ENCODE results near the gene GARIN3.

The GARIN3 gene

DNA sequence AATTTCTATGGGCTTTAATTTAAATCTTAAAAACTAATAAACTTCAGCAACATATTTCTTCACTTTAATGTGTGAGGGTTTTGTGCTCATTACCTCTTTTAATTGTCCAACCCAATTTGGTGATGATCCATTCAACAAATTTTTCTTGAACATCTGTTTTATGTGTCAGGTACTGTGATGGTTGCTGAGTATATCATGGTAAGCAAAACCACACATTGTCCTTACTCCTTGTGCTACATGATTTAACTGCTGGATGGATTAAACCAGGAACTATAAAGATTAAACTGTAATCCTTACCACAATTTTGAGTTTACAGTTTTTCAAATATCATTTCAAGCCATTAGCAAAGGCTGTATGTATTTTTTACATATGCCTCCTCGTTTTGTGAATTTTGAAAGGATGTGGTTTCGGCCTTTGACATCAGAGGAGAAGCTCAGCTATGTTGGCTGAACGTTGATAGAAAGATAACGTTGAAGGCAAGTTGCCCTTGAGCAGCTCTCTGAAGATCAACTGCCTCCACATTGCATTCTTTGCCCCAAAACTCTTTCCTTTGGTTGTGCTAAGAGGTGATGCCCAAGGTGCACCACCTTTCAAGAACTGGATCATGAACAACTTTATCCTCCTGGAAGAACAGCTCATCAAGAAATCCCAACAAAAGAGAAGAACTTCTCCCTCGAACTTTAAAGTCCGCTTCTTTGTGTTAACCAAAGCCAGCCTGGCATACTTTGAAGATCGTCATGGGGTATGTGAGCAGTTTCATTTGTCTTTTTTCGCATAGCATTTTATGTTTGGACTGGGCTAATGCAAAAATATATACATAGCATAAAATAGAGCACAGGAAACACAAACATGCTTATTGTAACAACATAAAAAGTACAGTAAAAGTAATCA lies 14.6 kb upstream of the GARIN3 start, which contains the start of gene ITK:
Gene ITK (plus strand): TSS at position 467 of the 891 bp plus-strand sequence. CDS start 138 bp downstream, at position 605.
- H3K27me3 ChIP-seq (replicated peaks) = no peaks in the 10 kb centered on the region
- H3K4me3 ChIP-seq (ENCODE audit: low read depth, low read length) = no peak within 1 kb of the TSS
- H3K36me3 ChIP-seq (replicated peaks) = no peaks in the 10 kb centered on the region
- H3K27ac ChIP-seq = no peak within 1 kb of the TSS
- no peak for DNase-seq
- TF ChIP-seq, protein P1, sequence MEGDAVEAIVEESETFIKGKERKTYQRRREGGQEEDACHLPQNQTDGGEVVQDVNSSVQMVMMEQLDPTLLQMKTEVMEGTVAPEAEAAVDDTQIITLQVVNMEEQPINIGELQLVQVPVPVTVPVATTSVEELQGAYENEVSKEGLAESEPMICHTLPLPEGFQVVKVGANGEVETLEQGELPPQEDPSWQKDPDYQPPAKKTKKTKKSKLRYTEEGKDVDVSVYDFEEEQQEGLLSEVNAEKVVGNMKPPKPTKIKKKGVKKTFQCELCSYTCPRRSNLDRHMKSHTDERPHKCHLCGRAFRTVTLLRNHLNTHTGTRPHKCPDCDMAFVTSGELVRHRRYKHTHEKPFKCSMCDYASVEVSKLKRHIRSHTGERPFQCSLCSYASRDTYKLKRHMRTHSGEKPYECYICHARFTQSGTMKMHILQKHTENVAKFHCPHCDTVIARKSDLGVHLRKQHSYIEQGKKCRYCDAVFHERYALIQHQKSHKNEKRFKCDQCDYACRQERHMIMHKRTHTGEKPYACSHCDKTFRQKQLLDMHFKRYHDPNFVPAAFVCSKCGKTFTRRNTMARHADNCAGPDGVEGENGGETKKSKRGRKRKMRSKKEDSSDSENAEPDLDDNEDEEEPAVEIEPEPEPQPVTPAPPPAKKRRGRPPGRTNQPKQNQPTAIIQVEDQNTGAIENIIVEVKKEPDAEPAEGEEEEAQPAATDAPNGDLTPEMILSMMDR (IDR thresholded peaks at IDR 0.05; ENCODE audit: low read depth, low read length, missing control alignments) = no peak
- in situ Hi-C loops (cut with HindIII; ENCODE audit: low pct_ligation_motif_present, low sequenced_read_pairs) = no loop called here

DNA sequence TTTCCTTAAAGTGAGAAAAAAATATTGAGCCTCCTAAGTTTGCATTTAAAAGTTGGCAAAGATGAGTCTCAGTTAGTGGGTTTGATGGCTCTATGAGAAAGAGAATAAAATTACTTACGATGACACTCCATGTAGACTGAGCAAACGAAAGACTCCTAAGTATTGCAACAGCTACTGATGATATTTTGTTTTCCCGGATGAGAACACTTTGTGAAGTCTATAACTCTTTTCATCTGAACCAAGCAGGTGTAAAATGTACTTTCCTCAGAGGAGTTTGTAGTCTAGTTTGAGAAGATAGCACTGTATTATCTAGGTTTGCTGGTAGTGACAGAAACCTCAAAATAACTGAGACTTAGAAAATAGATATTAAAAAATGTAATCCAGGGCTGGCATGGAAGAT lies 12.9 kb upstream of the GARIN3 start:
- Histone ChIP-seq H3K4me3 (ENCODE audit: low read depth, low read length) (no peak overlapping the region), H3K27me3 (replicated peaks) (no peaks in the 10 kb centered on the region), H3K36me3 (replicated peaks) (no peaks in the 10 kb centered on the region), H3K27ac (no peak overlapping the region)
- TF ChIP-seq, protein P1 (IDR thresholded peaks at IDR 0.05; ENCODE audit: low read depth, low read length, missing control alignments) = no peak
- in situ Hi-C loops (cut with HindIII; ENCODE audit: low pct_ligation_motif_present, low sequenced_read_pairs) = no loop called here
- no peak for DNase-seq

DNA sequence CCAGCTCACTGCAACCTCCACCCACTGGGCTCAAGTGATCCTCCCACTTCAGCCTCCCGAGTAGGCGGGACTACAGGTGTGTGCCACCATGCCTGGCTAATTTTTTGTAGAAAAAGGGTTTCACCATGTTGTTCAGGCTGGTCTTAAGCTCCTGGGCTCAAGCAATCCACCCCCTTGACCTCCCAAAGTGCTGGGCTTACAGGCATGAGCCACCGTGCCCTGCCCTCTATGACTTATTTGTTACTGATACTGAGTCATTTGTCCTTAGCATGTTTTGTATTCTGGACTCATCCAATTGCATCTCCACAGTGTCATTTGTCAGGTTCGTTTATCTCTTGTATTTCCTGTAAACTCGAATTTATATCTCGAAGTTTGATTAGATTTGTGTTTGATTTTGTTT lies 11.9 kb upstream of the GARIN3 start:
- DNase-seq = no peak
- no peak overlapping the region for H3K27ac ChIP-seq
- no peaks in the 10 kb centered on the region for H3K36me3 ChIP-seq (replicated peaks)
- TF ChIP-seq, protein P1 (IDR thresholded peaks at IDR 0.05; ENCODE audit: low read depth, low read length, missing control alignments) = no peak
- H3K4me3 ChIP-seq (ENCODE audit: low read depth, low read length) = no peak overlapping the region
- in situ Hi-C loops (cut with HindIII; ENCODE audit: low pct_ligation_motif_present, low sequenced_read_pairs) = no loop called here
- H3K27me3 ChIP-seq (replicated peaks) = no peaks in the 10 kb centered on the region

- Histone ChIP-seq H3K4me3 (ENCODE audit: low read depth, low read length) (no peak overlapping the region), H3K36me3 (replicated peaks) (no peaks in the 10 kb centered on the region), H3K27ac (no peak overlapping the region), H3K27me3 (replicated peaks) (no peaks in the 10 kb centered on the region)
- DNase-seq = no peak
- TF ChIP-seq, protein P1 (IDR thresholded peaks at IDR 0.05; ENCODE audit: low read depth, low read length, missing control alignments) = no peak
- in situ Hi-C loops (cut with HindIII; ENCODE audit: low pct_ligation_motif_present, low sequenced_read_pairs) = no loop called here
Observed at GRCh38 chr5:157175071-157175612, 9.1 kb upstream of the GARIN3 start.

GRCh38 chr5:157172403-157172802 lies 6.3 kb upstream of the GARIN3 start:
- DNase-seq = no peak
- in situ Hi-C loops (cut with HindIII; ENCODE audit: low pct_ligation_motif_present, low sequenced_read_pairs) = no loop called here
- no peak overlapping the region for H3K27ac ChIP-seq

More at GRCh38 chr5:157172403-157172802, 6.3 kb upstream of the GARIN3 start:
- TF ChIP-seq, protein P1 (IDR thresholded peaks at IDR 0.05; ENCODE audit: low read depth, low read length, missing control alignments) = no peak
- H3K4me3 ChIP-seq (ENCODE audit: low read depth, low read length) = no peak overlapping the region
- no peaks in the 10 kb centered on the region for H3K36me3 ChIP-seq (replicated peaks)
- H3K27me3 ChIP-seq (replicated peaks) = no peaks in the 10 kb centered on the region
